Subcutaneous adipose tissue (tissue), 4 donors: Measurements from ENCODE around the gene RPS6KL1. TPM values are rescaled to one million over a fixed set of nuclear protein-coding genes. Genes with fewer than 3 reads are reported as not detected.

ENCODE experiments used
- CTCF ChIP-seq: fragments of 450-650 bp; IDR thresholded peaks from one replicate; pipeline ENCODE4 v1.5.1; 2016; ENCODE audit warnings: low read depth, mild to moderate bottlenecking, control low read depth, antibody characterized with exemption, moderate library complexity
- total RNA-seq, 4 donors: library from RNA; depleted of rRNA; stranded (reverse); fragments of >200 nt; gene quantifications; one replicate each; pipeline ENCODE4 v1.1.0, GENCODE V29; 2016

The RPS6KL1 gene
- total RNA-seq, 4 donors from 2014 or later = 1.1 to 13.6 (median 3.7) TPM

GRCh38 chr14:74913393-74913910 is 9.6 kb downstream of the RPS6KL1 start:
- no peak for TF ChIP-seq CTCF

- no peak for TF ChIP-seq CTCF
These were observed 10.3 kb downstream of the RPS6KL1 start for GRCh38 chr14:74912801-74913200.

- TF ChIP-seq CTCF = no peak
These were observed 10.9 kb downstream of the RPS6KL1 start for GRCh38 chr14:74912111-74912510.

- TF ChIP-seq CTCF = no peak
These were observed 11.4 kb downstream of the RPS6KL1 start for GRCh38 chr14:74911704-74912103.

GRCh38 chr14:74911221-74911620 is 11.8 kb downstream of the RPS6KL1 start:
- no peak for TF ChIP-seq CTCF

- TF ChIP-seq CTCF = no peak
These were observed 12.5 kb downstream of the RPS6KL1 start for GRCh38 chr14:74910556-74910955.

GRCh38 chr14:74909911-74910310 is 13.1 kb downstream of the RPS6KL1 start:
- no peak for TF ChIP-seq CTCF
